GM21367 (cell line): ENCODE measurements around the gene SCAI.
A peak's percentile ranks its signal among the peaks of the same experiment; 100 is the strongest.
"Not testable (repeated sequence)": the region's sequence is repeated elsewhere in the genome, so short reads cannot be mapped to it uniquely, and the experiment has no call there.

Source experiments
- ATAC-seq: cut with Tn5 transposase; IDR thresholded peaks from one replicate; pipeline ENCODE4 v1.9.1; 2021; ENCODE audit not compliant: unreplicated experiment

SCAI gene

DNA sequence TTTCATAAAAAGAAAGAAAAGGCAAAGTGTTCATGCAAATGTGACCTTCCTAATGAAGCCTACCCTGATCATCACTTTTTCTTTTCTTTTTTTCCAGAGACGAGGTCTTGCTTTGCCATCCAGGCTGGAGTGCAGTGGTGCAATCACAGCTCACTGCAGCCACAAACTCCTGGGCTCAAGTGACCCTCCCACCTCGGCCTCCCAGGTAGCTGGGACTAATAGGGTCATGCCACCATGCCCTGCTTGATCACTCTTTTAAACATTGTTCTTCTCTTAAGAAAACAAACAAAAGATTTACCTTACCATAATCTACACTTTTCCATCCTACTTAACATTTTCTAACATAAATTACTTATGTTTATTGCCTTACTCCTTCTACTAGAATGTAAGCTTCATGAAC is 193.9 kb downstream of the SCAI start:
- no peak for ATAC-seq

DNA sequence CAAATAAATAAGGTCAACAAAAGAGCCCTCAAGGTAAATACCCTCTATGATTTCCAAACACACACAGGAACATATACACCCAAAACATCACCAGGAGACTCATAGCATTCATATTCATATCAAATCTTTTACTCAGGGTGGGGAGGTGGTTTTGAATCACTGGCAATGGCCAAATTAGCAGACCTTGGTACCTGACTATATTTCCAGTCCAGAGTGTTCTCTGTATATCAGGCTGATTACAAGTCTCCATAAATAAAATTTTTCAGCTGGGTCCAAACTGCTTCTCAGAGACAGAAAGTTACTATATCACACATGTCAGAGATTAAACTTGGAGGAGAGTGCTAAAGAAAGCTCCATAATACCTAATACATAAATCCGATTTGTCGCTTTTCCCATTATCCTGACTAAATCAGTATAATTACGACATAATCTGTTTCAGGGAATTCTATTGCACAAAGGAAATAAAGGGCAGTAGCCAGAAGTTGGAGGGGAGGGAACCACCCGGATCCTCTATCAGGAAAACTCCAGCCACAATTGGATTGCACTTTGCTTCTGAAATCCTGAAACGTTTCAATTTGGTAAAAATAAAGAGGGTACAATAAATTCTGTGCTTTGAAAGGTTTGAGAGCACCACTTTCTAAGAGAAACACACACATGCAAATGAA is 195.5 kb downstream of the SCAI start:
- ATAC-seq = no peak

DNA sequence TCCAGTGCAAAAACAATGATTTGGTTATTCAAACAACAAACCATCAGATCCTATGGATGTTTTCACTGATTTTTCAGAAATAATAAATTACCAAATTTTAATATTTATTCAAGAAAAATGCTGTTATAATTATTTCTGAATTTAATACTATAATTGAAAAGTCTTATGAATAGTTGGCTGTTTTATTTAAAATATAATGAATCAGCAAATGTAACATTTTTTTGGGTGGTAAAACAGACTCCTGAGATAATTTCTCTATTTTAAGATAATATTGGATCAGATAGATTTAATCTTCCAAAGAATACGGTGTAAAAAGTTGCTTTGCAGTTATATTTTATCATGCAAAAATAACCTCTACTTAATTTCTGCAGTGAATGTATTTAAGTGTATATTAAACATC is 197.2 kb downstream of the SCAI start:
- ATAC-seq = no peak

DNA sequence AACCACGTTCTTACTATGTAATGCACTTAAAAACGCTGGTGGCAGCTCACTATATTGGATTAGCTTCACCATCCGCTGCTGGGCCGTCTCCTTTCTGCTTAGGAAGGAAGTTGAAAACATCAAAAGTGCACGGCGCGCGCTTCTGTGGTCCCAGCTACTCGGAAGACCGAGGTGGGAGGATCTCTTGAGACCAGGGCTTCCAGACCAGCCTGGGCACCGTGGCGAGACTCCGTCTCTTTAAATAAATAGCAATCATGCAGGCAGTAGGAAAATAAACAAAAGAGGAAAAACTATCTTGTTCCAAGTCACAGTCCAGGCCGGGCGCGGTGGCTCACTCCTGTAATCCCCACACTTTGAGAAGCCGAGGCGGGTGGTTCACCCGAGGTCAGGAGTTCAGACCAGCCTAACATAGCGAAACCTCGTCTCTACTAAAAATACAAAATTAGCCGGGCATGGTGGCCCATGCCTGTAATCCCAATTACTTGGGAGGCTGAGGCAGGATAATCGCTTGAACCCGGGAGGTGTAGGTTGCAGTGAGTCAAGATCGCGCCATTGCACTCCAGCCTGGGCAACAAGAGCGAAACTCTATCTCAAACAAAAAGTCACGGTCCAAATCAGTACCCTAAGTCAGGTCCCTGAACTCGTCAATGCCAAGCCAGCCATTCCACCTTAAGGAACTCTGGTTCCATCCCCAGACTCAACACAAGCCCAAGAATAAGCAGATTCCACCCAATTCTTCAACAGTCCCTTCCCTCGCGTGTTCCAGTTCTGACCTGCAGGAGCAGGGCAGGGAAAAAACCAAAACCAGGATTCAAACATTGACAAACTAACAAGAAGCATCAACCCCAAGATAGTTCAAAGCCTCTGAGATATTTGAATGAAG is 201.4 kb downstream of the SCAI start:
- ATAC-seq = peak; percentile 23

DNA sequence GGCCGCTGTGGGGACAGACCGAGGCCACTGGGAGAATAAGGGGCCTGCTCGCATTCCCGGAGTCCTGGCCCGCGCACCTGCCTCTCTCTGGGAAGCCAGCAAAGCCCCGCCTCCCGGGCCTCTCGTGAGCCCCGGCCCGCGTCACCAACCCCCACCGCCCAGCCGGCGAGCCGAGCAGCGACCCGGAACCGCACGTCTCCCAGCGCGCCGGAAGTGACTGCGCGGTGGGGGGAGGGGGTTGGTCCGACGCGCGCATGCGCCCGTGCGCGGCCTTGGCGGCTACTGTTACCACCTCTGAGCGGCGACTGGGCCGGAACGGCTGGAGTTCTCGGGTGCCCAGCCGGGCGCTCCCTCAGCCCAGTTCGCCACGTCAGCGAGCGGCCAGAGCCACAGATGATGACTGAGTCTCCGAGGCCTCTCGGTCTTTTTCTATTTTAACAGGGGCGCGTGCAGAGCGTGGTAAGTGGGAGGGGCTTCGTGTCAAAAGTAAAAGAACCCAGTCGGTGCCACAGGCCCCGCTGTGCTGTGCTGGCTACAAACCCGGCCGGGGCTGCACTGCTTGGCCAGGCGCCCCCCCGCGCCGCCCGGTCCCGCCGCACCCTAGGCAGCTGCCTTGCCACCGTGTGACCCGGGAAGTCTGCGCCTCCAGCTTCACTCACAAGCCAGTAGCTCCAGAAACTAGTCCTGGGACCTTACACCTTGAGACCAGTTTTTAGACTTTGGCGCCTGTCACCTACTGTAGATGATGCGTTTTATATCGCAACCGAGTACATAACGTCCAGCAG is 202.2 kb downstream of the SCAI start, which contains the start of gene GOLGA1:
Gene GOLGA1 (minus strand): TSS at position 190 of the 785 bp plus-strand sequence. CDS start 2,372 bp downstream, outside the sequence.
- peak; percentile 70 for ATAC-seq

DNA sequence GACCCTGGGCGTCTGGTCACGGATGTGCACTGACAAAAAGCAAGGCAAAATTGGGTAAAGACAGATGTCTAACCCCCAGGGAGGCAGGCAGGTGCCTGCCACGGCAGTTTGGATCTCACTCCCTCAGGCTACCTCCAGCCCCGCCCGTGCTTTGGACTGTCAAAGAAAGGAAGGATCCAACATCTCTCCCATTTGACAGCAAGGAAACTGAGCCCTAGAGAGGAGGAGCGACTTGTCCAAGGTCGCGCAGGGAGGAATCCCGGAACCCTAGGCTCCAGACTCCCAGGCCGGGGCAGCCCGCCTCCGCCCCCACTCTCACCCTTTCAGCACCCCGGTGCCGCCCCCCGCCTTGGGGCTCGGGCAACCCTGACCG is 202.8 kb downstream of the SCAI start:
- ATAC-seq = peak; percentile 19

DNA sequence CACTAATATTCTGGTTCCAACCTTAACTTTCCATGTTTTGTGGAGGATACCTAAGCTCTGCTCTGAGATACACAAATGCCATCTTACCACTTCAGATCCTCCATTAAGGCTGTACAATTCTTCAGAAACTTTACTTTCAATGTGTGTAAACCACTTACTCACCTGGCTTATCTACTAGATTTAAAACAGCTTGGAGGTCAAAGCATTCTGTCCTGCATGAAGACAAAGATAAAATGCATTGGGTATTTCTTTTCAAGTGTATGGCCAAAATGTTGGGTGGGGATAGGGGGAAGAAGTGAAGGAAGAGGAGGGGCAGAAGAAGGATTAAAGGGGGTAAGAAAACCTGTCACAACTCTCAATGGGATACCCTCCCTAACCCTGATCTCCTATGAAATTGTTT is 203.4 kb downstream of the SCAI start:
- ATAC-seq = no peak

DNA sequence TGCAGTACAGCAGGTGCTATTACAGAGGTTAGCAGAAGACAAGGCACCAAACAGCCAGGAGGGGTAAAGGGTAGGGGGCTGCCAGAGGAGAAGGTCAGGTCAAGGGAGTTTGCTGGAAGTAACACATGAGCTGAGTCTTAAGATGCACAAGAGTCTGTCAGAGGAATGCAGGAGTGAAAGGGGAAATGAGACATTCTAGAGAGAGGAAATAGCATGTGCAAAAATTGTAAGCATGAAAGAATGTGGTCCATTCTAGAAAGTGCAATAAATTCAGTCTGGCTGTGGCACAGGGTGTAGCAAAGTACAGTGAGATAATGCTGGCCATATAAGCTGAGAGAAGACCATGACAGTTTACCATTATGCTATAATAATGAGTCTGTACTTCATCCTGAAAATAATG is 209.0 kb downstream of the SCAI start:
- ATAC-seq = no peak

DNA sequence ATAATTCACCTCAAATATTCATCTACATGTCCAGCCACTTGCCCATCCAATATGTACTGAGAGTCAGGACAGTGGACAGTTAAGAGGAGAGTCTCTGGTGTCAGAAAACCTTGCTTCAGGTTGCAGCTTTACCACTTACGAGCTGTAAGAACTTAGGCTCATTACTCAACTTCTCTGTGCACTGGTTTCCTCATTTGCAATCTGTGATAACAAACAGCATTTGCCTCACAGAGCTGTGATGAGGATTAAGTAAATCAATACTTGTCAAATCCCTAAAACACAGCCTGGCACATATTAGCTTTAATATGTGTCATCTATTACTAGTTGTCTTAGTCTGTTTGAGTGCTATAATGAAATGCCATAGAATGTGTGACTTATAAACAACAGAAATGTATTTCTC is 211.0 kb downstream of the SCAI start:
- ATAC-seq = no peak

DNA sequence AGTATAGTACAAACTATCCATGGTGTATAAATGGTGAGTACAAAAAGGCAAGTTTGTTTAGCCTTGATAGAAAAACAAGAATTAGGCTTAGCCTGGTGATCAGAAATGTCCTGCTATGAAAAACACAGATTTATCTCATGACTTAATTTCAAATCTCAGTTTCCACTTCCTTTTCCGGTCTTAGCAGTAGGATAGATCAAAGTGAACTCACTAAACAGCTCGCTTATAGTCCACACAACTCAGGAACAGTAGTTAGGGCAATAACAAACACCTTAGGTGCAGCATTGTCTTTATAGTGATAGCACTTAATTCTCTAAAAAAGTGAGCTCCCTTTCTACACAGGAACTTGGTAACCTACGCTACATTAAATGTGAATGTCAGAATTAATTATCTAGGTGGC is 213.9 kb downstream of the SCAI start:
- ATAC-seq = no peak

DNA sequence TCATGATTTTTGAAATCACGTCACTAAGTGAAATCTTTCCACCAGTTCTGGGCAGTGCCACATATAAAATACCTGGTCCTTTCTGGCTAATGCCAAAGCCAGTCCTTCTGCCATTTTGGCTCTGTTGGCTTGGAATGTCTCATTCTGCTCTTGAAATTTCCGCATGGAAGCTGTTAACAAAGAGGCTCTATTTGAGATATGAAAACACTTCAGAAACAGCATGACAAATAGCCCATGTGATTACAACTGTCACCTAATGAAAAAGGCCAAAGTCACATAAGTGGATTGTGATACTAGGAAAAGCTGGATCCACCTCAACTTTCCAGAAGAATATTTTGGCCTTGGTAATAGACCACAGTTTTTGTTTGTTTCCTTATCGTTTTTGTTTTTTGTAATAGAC is 215.2 kb downstream of the SCAI start:
- ATAC-seq = no peak

DNA sequence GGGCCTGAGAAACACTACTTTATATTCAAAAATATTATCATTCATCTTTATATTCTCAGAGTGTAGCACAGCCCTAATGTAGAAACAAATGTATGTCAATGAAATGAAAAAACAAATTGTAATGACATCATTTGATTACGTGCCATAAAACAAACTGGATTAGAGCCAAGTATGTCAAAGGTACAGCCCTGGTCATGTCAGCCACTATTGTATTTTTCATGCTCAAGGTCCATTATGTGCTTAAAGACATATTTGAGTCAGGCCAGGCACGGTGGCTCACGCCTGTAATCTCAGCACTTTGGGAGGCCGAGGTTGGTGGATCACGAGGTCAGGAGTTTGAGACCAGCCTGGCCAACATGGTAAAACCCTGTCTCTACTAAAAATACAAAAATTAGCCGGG is 222.9 kb downstream of the SCAI start:
- ATAC-seq = not testable (repeated sequence)

DNA sequence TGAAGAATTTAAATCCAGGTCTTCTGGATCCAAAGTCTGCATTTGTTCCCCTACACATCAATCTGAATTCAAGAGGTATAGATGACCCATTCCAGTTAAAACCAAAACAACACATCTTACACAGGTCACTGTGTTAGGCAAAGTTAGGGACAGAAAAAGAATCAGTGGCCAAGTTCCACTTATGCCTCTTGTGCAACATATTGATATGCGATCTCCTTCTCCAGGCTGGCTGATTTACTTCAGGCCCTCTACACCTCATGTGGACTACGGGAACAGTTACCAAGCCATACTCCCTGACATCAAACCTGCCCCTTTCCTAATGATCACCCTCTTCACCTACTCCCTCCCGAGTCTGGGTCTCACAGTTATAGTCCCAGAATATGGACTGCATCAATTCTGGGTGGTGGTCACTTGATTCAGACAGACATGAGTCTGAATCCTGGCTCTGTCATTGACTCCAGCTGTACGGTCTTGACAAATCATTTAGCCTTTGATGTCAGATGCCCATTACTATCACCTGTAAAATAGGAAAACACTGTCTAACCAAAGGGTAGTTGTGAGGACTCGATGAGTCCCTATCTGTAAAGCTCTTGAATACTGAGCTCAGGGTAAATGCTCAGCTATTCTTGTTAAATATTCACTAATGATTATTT is 228.4 kb downstream of the SCAI start:
- ATAC-seq = no peak

DNA sequence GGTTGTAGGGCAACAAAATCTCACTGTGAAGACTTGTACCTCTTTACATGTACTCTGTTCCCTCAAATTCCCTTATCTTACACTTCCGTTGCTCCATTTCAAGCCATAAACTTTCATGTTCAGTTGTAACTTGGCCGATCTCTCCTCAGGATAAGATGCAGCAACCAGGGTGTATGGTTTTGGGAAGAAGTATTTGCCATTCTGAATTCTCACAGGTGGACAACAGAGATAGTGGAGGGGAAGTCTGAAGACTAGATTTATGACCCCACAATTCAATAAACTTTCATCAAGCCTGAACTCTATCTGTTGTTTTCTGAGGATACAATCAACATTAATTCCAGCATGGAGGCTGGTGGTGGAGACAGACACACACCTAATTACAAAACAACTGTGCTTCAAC is 229.9 kb downstream of the SCAI start:
- no peak for ATAC-seq

DNA sequence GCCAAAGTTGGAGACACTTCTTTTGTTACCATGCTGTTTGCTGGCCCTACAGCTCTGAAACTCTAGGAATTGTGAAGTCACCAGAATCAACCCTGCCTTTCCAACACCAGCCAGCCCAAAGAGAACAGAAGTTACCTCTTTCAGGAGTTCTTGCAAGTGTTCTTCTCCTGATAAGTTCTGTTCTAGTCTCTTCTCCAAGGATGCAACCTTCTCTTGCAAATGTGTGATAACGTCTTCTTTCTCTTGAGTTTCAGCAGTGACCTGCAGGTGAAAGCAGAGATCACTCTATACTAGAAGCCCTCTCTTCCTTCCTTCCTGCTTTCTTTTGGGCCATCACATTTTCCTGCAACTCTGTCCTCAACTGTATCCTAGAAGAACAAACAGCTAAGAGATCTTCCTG is 231.6 kb downstream of the SCAI start:
- ATAC-seq = no peak

DNA sequence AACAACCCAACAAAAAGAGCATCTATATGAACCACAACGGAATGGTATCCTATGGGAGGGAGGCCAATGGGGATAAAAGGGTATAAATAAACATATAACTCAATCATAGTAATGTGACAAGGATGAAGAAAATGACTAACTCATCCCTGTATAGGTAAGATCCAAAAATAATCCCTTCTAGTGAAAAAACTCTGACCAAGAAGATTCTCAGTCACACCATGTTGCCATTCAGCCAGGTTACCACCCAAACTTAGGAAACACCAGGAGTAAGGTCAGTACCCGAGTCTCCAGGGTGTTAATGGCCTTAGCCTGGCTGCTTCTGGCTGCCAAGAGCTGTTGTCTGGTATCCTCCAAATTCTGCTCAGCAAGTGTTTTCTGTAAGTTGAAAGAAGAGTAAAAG is 235.2 kb downstream of the SCAI start:
- ATAC-seq = no peak

DNA sequence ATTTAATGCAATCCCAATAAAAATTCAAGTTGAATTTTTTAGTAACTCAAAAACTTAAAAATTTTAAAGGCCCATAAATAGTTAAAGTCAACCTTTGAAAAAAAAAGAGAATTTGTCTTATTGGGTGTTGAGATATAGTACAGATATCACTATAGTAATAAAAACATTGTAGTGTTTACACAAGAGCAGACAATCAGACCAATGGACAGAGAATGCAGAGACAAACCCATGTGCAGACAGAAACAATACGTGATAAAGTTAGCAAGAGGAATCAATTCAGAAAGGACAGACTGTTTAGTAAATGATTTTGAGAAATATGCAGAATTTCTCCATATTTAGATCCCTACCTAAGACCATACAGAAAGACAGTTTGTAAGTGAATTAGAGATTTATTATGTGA is 236.4 kb downstream of the SCAI start:
- ATAC-seq = no peak

DNA sequence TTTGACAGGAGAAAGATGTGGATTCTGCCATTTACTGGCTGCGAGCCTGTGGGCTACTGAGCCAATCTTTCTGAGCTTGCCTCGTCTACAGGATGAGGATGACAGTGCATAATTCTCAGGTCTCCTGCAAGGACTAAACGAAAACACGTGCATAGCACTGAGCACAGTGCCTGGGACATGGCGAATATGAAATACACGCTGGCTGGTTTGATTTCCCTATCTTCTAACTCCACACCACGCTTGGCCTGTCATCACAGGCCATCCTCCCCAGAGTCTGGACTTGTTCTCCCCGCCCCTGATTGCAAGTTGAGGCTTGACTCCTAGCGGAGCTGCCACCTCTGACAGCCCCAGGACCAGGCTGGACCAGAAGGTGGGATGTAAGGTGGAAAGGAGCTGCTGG is 243.5 kb downstream of the SCAI start:
- ATAC-seq = no peak

DNA sequence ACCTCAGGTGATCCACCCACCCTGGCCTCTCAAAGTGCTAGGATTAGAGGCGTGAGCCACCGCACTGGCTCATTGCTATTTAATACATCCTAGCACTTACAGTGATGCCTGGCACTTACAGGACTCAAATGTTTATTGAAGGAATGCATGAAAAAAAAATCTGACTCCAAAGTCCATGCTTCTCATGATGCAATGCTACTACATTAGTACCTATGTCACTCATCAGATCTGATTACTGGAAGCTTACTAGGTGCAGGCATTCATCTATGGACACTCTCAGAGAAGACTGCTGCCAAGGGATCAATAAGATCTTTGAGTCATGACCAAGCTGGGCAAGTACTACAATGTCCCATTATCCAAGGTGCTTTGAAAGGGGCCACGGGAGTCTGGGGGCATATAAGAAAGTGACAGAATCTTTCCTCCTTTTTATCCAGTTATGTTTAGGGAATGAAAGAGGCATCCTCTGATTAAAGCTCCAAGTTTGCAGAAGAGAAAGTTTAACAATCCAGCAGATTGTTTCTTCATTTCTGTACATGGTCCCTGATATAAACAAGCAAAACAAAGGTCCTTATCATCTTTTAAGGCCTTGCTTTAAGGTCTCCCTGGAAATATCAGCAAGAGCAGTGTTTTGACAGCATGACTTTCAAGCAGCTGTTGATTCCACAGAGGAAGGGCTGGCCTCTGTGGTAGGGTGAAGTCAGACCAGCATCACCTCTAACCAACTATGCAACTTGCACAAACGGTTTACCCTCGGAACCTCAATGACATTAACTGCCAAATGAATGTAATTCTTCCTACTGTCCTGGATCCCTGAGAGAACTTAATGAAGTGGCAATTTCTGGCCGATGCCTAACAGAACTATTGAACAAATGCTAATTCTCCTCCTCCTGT is 245.5 kb downstream of the SCAI start:
- no peak for ATAC-seq

DNA sequence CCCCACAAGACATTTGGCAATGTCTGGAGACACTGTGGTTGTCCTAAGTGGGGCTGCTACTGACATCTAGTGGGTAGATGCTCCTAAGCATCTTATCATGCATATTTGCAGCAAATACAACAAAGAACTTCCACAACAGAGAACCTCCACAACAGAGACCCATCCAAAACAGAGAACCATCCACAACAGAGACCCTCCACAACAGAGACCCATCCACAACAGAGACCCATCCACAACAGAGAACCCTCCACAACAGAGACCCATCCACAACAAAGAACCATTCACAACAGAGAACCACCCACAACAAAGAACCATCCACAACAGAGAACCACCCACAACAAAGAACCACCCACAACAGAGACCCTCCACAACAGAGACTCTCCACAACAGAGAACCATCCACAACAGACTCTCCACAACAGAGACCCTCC is 248.6 kb downstream of the SCAI start:
- ATAC-seq = no peak
